Measurements from ENCODE around the gene MRPL17. TPM values are rescaled to one million over a fixed set of nuclear protein-coding genes. Genes with fewer than 3 reads are reported as not detected.

MRPL17 gene
- total RNA-seq, 1 donor from 2014 or later, result 46.5 TPM

GRCh38 chr11:6640985-6641701, 42.0 kb downstream of the MRPL17 start:
- intact Hi-C loops (cut with DNase I), result no loop called here
- DNase-seq (no peak), ATAC-seq (ENCODE audit: poor library complexity) (no peak)

GRCh38 chr11:6640036-6640984, 42.8 kb downstream of the MRPL17 start:
- ATAC-seq (ENCODE audit: poor library complexity), result no peak
- no peak for DNase-seq
- intact Hi-C loops (cut with DNase I), result no loop called here

GRCh38 chr11:6638429-6638828, 44.7 kb downstream of the MRPL17 start:
- ATAC-seq (ENCODE audit: poor library complexity) (no peak), DNase-seq (no peak)
- intact Hi-C loops (cut with DNase I), result no loop called here

- ATAC-seq (ENCODE audit: poor library complexity), result peak; percentile 60
- intact Hi-C loops (cut with DNase I), result no loop called here
- peak; percentile 58 for DNase-seq
Measured at GRCh38 chr11:6637871-6638270, 45.3 kb downstream of the MRPL17 start.

GRCh38 chr11:6636480-6636879, 46.7 kb downstream of the MRPL17 start:
- intact Hi-C loops (cut with DNase I), result no loop called here
- ATAC-seq (ENCODE audit: poor library complexity), result no peak

GRCh38 chr11:6635082-6635932, 47.8 kb downstream of the MRPL17 start:
- intact Hi-C loops (cut with DNase I), result no loop called here
- DNase-seq (peak; percentile 84), ATAC-seq (ENCODE audit: poor library complexity) (peak; percentile 64)

More at GRCh38 chr11:6636480-6636879, 46.7 kb downstream of the MRPL17 start:
- no peak for DNase-seq

GRCh38 chr11:6634534-6634933, 48.6 kb downstream of the MRPL17 start:
- intact Hi-C loops (cut with DNase I), result no loop called here
- no peak for DNase-seq

GRCh38 chr11:6633422-6634408, 49.4 kb downstream of the MRPL17 start:
- intact Hi-C loops (cut with DNase I), result no loop called here
- ATAC-seq (ENCODE audit: poor library complexity) (peak; percentile 67), DNase-seq (peak; percentile 84)

More at GRCh38 chr11:6634534-6634933, 48.6 kb downstream of the MRPL17 start:
- ATAC-seq (ENCODE audit: poor library complexity), result no peak

- intact Hi-C loops (cut with DNase I), result no loop called here
- DNase-seq (no peak), ATAC-seq (ENCODE audit: poor library complexity) (no peak)
Measured at GRCh38 chr11:6632116-6633073, 50.7 kb downstream of the MRPL17 start.

GRCh38 chr11:6631361-6631890, 51.7 kb downstream of the MRPL17 start:
- no peak for ATAC-seq (ENCODE audit: poor library complexity)
- intact Hi-C loops (cut with DNase I), result no loop called here
- DNase-seq, result no peak

GRCh38 chr11:6630632-6631291, 52.4 kb downstream of the MRPL17 start:
- intact Hi-C loops (cut with DNase I), result no loop called here
- DNase-seq (no peak), ATAC-seq (ENCODE audit: poor library complexity) (no peak)

Other genes starting within 250 kb of the MRPL17 start
- gene HPX, start 242.4 kb downstream of the MRPL17 start, total RNA-seq, result 0.35 TPM
- gene TRIM3, start 209.4 kb downstream of the MRPL17 start, total RNA-seq, result 11.4 TPM
- gene ARFIP2, start 202.0 kb downstream of the MRPL17 start, total RNA-seq, result 13.9 TPM
- 14.1 TPM for gene TIMM10B, start 201.8 kb downstream of the MRPL17 start, total RNA-seq
- gene DNHD1, start 186.1 kb downstream of the MRPL17 start, total RNA-seq, result 4.2 TPM
- gene RRP8, start 79.7 kb downstream of the MRPL17 start, total RNA-seq, result 19.8 TPM
- gene ILK, start 79.6 kb downstream of the MRPL17 start, total RNA-seq, result 191 TPM
- 83.6 TPM for gene TAF10, start 71.1 kb downstream of the MRPL17 start, total RNA-seq
- 71.5 TPM for gene TPP1, start 63.9 kb downstream of the MRPL17 start, total RNA-seq
- 9.6 TPM for gene DCHS1, start 27.5 kb downstream of the MRPL17 start, total RNA-seq
- not detected for gene OR2AG2, start 88.6 kb upstream of the MRPL17 start, total RNA-seq
- not detected for gene OR2AG1, start 99.7 kb upstream of the MRPL17 start, total RNA-seq
- gene OR6A2, start 116.3 kb upstream of the MRPL17 start, total RNA-seq, result not detected
- not detected for gene OR10A5, start 162.3 kb upstream of the MRPL17 start, total RNA-seq
- gene OR10A2, start 179.7 kb upstream of the MRPL17 start, total RNA-seq, result not detected
- not detected for gene OR10A4, start 193.3 kb upstream of the MRPL17 start, total RNA-seq
- gene OR2D2, start 209.2 kb upstream of the MRPL17 start, total RNA-seq, result not detected
- gene OR2D3, start 237.7 kb upstream of the MRPL17 start, total RNA-seq, result not detected
- 0.22 TPM for gene ZNF215, start 243.1 kb upstream of the MRPL17 start, total RNA-seq